Measurements from ENCODE around the gene PCDH9. TPM values are rescaled to one million over a fixed set of nuclear protein-coding genes. Genes with fewer than 3 reads are reported as not detected.

Gene PCDH9
- total RNA-seq, 1 experiment from 2014 or later, result 0.03 TPM

GRCh38 chr13:66532845-66533244 is 697.3 kb downstream of the PCDH9 start:
- DNase-seq (ENCODE audit: low read depth), result no peak
- in situ Hi-C loops (cut with HindIII; ENCODE audit: low pct_unique_long_range_greater_than_20kb, low sequenced_read_pairs), result no loop called here

GRCh38 chr13:66532146-66532545 is 698.0 kb downstream of the PCDH9 start:
- in situ Hi-C loops (cut with HindIII; ENCODE audit: low pct_unique_long_range_greater_than_20kb, low sequenced_read_pairs), result no loop called here
- DNase-seq (ENCODE audit: low read depth), result no peak

- in situ Hi-C loops (cut with HindIII; ENCODE audit: low pct_unique_long_range_greater_than_20kb, low sequenced_read_pairs), result no loop called here
- no peak for DNase-seq (ENCODE audit: low read depth)
These were observed 699.5 kb downstream of the PCDH9 start for GRCh38 chr13:66530686-66531085.

GRCh38 chr13:66530158-66530557 is 700.0 kb downstream of the PCDH9 start:
- DNase-seq (ENCODE audit: low read depth), result no peak
- in situ Hi-C loops (cut with HindIII; ENCODE audit: low pct_unique_long_range_greater_than_20kb, low sequenced_read_pairs), result no loop called here

GRCh38 chr13:66528944-66529576 is 701.1 kb downstream of the PCDH9 start:
- DNase-seq (ENCODE audit: low read depth), result no peak
- in situ Hi-C loops (cut with HindIII; ENCODE audit: low pct_unique_long_range_greater_than_20kb, low sequenced_read_pairs), result no loop called here

- DNase-seq (ENCODE audit: low read depth), result no peak
- in situ Hi-C loops (cut with HindIII; ENCODE audit: low pct_unique_long_range_greater_than_20kb, low sequenced_read_pairs), result no loop called here
These were observed 702.0 kb downstream of the PCDH9 start for GRCh38 chr13:66528180-66528579.

- in situ Hi-C loops (cut with HindIII; ENCODE audit: low pct_unique_long_range_greater_than_20kb, low sequenced_read_pairs), result no loop called here
- no peak for DNase-seq (ENCODE audit: low read depth)
These were observed 709.4 kb downstream of the PCDH9 start for GRCh38 chr13:66520511-66521355.

GRCh38 chr13:66519259-66519658 is 710.9 kb downstream of the PCDH9 start:
- in situ Hi-C loops (cut with HindIII; ENCODE audit: low pct_unique_long_range_greater_than_20kb, low sequenced_read_pairs), result no loop called here
- no peak for DNase-seq (ENCODE audit: low read depth)

- DNase-seq (ENCODE audit: low read depth), result no peak
- in situ Hi-C loops (cut with HindIII; ENCODE audit: low pct_unique_long_range_greater_than_20kb, low sequenced_read_pairs), result no loop called here
These were observed 712.1 kb downstream of the PCDH9 start for GRCh38 chr13:66518068-66518467.

GRCh38 chr13:66513728-66514127 is 716.4 kb downstream of the PCDH9 start:
- in situ Hi-C loops (cut with HindIII; ENCODE audit: low pct_unique_long_range_greater_than_20kb, low sequenced_read_pairs), result no loop called here
- DNase-seq (ENCODE audit: low read depth), result no peak

GRCh38 chr13:66509175-66509574 is 721.0 kb downstream of the PCDH9 start:
- in situ Hi-C loops (cut with HindIII; ENCODE audit: low pct_unique_long_range_greater_than_20kb, low sequenced_read_pairs), result no loop called here
- no peak for DNase-seq (ENCODE audit: low read depth)

- DNase-seq (ENCODE audit: low read depth), result no peak
- in situ Hi-C loops (cut with HindIII; ENCODE audit: low pct_unique_long_range_greater_than_20kb, low sequenced_read_pairs), result no loop called here
These were observed 721.8 kb downstream of the PCDH9 start for GRCh38 chr13:66508153-66508909.

- no peak for DNase-seq (ENCODE audit: low read depth)
These were observed 723.2 kb downstream of the PCDH9 start for GRCh38 chr13:66506979-66507378.

GRCh38 chr13:66506051-66506777 is 723.9 kb downstream of the PCDH9 start:
- no peak for DNase-seq (ENCODE audit: low read depth)
- in situ Hi-C loops (cut with HindIII; ENCODE audit: low pct_unique_long_range_greater_than_20kb, low sequenced_read_pairs), result no loop called here

More at GRCh38 chr13:66506979-66507378, 723.2 kb downstream of the PCDH9 start:
- in situ Hi-C loops (cut with HindIII; ENCODE audit: low pct_unique_long_range_greater_than_20kb, low sequenced_read_pairs), result no loop called here

GRCh38 chr13:66503890-66504289 is 726.2 kb downstream of the PCDH9 start:
- no peak for DNase-seq (ENCODE audit: low read depth)
- in situ Hi-C loops (cut with HindIII; ENCODE audit: low pct_unique_long_range_greater_than_20kb, low sequenced_read_pairs), result no loop called here

GRCh38 chr13:66501181-66501580 is 729.0 kb downstream of the PCDH9 start:
- no peak for DNase-seq (ENCODE audit: low read depth)
- in situ Hi-C loops (cut with HindIII; ENCODE audit: low pct_unique_long_range_greater_than_20kb, low sequenced_read_pairs), result no loop called here

- DNase-seq (ENCODE audit: low read depth), result no peak
- in situ Hi-C loops (cut with HindIII; ENCODE audit: low pct_unique_long_range_greater_than_20kb, low sequenced_read_pairs), result no loop called here
These were observed 737.7 kb downstream of the PCDH9 start for GRCh38 chr13:66492479-66492878.

GRCh38 chr13:66491251-66491650 is 738.9 kb downstream of the PCDH9 start:
- DNase-seq (ENCODE audit: low read depth), result no peak
- in situ Hi-C loops (cut with HindIII; ENCODE audit: low pct_unique_long_range_greater_than_20kb, low sequenced_read_pairs), result no loop called here
